ENCODE measurements around the gene GDAP1L1.
"Not testable (repeated sequence)": the region's sequence is repeated elsewhere in the genome, so short reads cannot be mapped to it uniquely, and the experiment has no call there.

GDAP1L1 gene

DNA sequence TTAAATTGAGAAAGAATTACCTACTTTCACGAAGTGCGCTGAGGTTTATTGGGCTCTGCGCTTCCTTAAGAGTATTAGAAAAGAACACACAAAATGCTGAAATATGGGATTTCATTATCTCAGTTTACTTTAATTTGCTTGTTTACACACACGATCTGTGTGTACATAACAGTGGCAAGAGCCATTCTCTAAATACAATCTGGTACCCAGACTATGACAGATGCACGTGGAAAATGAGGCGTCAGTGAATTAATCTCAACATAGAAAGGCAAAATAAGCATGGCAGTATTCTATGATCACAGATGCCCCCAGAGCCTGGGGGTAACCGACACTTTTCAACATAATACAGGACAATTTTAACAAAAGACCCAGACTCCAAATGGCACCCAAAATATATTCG lies 55.6 kb downstream of the GDAP1L1 start:
- no peak for DNase-seq (ENCODE audit: low spot score)

DNA sequence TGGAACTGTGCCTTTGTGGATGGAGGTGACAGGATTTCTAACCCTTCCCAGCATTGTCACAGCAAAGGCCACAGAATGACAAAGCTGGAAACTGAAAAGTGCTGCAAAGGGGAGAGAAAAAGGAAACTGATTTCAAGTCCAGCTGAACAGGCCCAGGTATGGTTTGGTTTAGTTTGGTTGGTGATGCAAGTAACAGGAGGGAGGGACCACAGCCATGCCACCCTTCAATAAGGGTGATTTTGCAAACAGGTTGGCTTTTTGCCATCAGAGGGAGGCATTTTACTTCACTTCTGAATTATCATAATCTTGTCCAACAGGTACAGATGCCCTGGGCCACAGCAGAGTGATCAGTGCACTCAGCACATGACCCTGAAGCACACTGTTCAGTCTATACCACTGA lies 57.3 kb downstream of the GDAP1L1 start:
- no peak for DNase-seq (ENCODE audit: low spot score)

DNA sequence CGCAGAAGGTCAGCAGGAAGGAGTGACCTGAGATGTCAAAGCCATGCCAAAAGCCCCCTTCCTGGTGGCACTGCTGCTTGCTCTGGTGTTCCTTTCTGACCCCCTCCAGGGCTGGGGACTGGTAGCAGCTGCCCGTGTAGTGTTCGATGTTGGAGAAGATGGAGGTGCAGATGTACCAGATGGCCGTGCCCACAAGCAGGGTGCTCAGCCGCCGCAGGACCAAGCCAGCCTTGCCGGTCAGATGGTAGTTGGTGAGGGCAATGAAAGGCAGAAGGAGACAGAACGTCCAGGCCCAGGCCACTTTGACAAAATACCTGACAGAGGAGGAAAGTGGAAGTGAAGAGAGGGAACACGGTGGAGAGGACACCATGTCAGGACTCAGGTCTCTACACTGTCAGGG lies 59.8 kb downstream of the GDAP1L1 start:
- DNase-seq (ENCODE audit: low spot score) = no peak

DNA sequence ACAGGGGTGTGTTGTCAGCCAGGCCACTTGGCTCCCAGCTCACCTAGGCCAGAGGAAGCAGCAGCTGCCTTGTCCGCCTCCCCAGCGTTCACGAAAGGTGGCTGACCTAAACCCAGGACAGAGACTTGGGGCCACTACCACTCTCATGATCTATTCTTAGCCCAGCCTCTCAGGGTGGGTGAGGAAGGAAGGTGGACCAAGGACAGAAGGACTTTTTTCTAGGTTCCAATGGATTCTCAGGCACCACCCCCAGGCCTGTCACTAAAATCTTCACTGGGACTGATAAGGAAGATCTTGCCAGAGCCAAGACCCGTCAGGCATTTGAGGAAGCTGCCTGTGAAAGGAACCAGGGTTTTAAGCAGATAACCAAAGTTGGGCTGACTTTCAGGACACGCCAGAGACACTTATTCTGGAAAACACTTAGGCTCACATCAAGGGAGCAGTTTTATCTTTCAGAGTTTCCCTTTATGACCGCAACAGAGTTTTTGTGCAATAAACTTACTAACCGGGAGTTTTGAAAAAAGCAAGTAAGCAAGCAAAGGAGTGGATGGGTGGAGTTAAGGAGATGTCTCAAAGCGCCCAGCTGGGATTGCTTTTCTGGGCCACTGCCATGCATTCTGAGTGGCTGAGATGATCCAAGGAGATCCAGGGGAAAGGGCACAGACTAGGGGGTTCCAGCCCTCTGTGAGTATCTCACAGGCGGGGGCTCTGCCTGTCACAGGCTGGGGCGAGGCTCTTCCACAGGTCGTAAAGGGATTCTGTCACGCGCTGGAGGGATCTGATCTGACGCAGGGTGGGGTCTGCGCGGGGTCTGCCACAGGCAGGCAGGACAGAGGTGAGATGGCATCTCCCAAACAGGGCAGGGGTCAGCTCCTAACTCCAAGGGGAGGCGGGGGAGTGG lies 62.9 kb downstream of the GDAP1L1 start:
- peak; percentile 2 for DNase-seq (ENCODE audit: low spot score)

DNA sequence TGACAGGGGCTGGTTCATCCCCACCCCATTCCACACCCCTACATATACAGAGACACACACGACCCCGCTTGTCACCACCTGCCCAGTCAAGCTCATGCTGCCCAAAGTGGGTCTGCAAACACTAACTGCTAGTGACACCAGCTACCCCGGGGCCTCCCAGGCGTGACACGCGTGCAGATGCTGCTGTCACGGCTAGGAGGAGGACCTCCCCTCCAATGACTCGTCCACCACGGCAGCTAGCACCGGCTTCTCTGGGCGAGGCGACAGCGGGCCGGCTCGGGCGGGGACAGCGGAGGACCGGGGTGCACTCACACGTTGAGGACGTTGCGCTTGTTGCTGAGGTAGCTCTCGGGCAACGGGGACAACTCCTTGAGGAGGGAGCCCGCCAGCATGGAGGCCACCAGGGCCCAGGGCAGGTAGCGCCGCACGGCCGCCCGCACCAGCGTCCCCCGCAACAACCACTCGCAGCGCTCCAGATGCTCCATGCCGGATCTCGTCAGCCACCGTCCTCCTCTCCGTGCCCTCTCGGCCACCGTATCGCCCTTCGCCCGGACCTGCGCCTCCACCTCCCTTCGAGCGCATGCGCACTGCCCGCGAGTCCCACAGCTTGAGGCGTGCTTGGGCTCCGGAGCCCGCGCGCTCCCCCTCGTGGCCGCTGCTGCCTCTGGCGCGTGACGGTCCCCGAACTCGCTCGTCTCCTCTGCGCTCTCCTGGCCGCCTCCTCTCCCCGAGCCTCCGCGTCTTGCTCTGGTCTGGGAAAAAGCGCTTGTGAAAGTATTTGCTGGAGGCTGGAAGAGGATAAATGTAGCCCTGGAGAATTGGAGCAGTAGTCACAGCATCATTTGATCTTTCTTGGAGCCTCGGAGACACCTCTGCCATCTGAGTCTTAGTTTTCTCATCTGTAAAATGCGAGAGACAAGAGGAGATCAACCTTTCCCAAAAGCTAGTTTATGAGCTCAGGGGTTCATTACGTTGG lies 63.8 kb downstream of the GDAP1L1 start, which contains the start of gene FITM2:
Gene FITM2, minus strand, starts transcription at position 539 of the 976 bp plus-strand sequence. Its CDS starts 54 bp downstream, at position 485.
- peak; percentile 93 for DNase-seq (ENCODE audit: low spot score)

DNA sequence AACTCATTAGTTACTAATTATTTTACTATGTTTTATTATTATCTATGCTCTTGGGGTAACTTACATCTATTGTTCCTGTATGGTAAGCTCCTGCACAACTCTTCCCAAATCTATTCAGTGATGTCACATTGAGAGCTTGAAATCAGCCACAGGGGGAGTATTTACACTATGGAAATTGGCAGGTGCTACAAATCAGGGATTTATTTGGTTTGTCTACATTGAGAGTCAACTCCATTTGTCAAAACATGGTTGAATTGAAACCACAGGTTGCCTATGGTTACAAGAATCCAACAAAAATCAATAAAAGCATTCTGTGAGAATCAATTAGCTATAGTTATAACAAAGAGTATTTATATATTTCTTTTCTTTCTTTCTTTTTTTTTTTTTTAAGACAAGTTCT lies 67.8 kb downstream of the GDAP1L1 start:
- DNase-seq (ENCODE audit: low spot score) = no peak

DNA sequence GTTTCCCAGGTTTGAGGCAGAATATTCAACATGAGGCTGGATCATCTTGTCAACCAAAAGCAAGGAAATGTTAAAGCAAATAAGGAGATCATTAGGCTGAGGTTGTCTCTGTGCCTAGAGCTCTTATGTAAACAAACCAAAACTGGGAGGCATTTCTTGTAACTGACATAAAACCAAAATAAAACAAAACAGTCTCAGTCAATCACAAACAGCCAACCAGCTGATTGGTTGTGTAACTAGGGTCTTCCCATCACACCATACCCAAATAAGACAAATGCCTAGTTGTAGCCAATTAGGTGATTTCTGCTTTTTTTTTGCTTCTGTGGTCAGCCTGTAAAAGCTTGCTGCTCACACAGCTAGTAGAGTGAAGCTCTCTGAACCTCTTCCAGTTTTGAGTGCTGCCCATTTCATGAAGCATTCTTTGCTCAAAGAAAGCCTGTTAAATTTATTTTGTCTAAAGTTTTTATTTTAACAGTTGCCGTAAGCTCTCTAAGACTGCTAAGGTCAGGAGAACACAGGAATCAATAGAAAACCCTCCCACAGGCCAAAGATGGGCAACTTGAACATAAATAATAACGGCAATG lies 72.8 kb downstream of the GDAP1L1 start:
- no peak for DNase-seq (ENCODE audit: low spot score)

DNA sequence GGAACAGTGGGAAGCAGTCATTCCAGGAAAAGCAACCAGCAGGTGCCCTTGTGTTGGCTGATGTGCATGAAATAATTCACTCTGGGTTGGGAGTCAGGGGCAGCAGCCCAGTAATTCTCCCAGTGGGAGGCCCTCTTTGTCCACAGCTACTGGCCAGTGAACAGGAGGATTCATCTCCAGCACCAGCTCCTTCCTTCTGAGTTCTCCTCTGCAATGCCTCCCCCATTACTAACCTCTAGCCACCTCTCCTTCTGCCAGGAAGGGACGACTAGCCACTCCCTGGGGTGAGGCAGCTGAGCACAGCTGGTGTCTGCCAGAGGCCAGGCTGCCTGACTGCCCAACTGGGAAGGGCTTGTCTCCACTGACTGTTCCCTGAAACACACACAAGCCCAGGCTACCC lies 77.2 kb downstream of the GDAP1L1 start:
- no peak for DNase-seq (ENCODE audit: low spot score)

DNA sequence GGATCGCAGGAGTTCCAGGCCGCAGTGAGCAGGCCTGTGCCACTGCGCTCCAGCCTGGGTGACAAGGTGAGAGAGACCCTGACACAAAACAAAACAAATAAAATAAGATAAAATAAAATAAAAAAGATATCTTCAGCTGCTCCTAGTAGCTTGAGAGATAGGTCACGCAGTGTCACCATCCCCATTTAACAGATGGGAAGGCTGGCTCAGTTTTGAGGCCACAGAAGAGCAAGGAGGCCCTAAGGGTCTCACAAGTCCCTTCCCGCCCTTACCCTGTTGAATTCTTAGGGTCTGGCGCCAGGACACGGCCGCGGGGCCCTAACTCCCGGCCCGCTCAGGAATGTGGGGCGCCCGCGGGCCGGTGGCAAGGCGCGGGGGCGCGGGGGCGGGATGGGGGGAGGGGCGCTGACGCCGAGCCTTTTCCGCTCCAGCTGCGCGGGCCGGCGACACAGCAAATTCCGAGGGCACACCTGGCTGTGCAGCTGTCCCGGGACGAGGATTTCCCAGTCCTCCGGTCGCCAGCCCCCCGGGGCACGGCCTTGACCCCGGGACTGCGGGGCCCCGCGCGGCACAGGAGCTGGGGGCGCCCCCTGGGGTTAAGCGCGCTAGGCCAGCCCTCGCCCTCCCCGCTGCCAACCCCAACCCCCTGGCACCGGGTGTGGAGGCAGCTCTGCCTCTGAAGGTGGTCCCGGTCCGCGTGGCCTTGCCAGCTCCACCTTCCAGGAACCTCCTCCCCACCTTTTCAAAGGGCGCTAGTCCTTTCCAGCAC lies 79.5 kb downstream of the GDAP1L1 start:
- no peak for DNase-seq (ENCODE audit: low spot score)

DNA sequence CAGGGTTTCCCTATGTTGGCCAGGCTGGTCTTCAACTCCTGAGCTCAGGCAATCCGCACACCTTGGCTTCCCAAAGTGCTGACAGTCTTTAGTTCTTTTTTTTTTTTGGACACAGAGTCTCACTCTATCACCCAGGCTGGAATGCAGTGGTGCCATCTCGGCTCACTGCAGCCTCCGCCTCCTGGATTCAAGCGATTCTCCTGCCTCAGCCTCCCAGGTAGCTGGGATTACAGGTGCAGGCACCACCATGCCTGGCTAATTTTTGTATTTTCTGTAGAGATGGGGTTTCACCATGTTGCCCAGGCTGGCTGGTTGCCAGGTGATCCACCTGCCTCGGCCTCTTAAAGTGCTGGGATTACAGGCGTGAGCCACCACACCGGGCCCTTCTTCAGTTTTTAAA lies 80.6 kb downstream of the GDAP1L1 start:
- DNase-seq (ENCODE audit: low spot score) = not testable (repeated sequence)

DNA sequence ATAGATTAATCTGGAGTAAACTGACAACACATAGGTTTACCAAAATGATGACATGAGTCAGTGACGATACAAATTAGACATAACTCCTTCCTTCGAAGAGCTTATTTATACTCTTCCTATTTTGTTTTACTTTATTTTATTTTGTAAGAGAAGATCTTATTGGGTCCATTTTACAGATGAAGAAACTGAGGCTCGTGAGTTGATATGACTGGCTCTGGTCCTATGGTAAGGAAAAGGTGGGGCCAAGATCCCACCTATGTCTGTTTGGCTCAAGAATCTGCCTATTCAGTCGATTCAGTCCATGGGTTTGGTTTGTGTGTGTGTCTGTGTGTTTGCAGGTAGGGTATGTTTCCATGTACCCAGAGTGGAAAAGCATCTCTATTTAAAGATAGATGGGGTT lies 81.3 kb downstream of the GDAP1L1 start:
- DNase-seq (ENCODE audit: low spot score) = no peak

Data from globus pallidus (tissue), 1 donor.